DND-41 (cell line): Measurements from ENCODE around the gene PITPNM3.

Experiments
- ATAC-seq: fragments of 200-7000 bp; cut with Tn5 transposase; 3 replicates; pipeline ENCODE4 v1.9.1; 2021; ENCODE audit warnings: low read depth; ENCODE audit not compliant: insufficient read depth
- DNase-seq: peaks from one replicate; pipeline ENCODE4 v3.0.0-alpha.2; 2020
- H2AFZ ChIP-seq: 2 replicates; pipeline ENCODE4 v1.6.0; 2012; ENCODE audit warnings: low read depth, low read length
- H3K27ac ChIP-seq: 2 replicates; pipeline ENCODE4 v1.5.1; 2012; ENCODE audit warnings: low read length, inconsistent platforms
- H3K27me3 ChIP-seq: fragments of 200-600 bp; sonication (generic); 2 replicates; pipeline ENCODE4 v1.6.0; 2012; ENCODE audit warnings: low read length, mild to moderate bottlenecking, inconsistent platforms; ENCODE audit not compliant: insufficient read depth, poor library complexity
- H3K36me3 ChIP-seq: 2 replicates; pipeline ENCODE4 v1.5.1; 2012; ENCODE audit warnings: low read length, inconsistent platforms; ENCODE audit not compliant: insufficient read depth
- H3K4me1 ChIP-seq: 2 replicates; pipeline ENCODE4 v1.5.1; 2012; ENCODE audit warnings: mild to moderate bottlenecking, low read length; ENCODE audit not compliant: insufficient read depth
- H3K4me2 ChIP-seq: 2 replicates; pipeline ENCODE4 v1.6.0; 2012; ENCODE audit warnings: mild to moderate bottlenecking, moderate library complexity, low read length, inconsistent platforms; ENCODE audit not compliant: insufficient read depth
- H3K4me3 ChIP-seq, 2 experiments: fragments of 200-600 bp in 1 of 2; shearing (Covaris generic) in 1 of 2; 2 replicates each; pipeline ENCODE4 v1.5.1; 2012 to 2016; ENCODE audit warnings: inconsistent platforms in 2 of 2, low read length in 2 of 2, mild to moderate bottlenecking in 2 of 2, low read depth in 1 of 2, moderate library complexity in 1 of 2
- H3K79me2 ChIP-seq: 2 replicates; pipeline ENCODE4 v1.6.0; 2012; ENCODE audit warnings: low read length, inconsistent platforms; ENCODE audit not compliant: insufficient read depth
- H3K9ac ChIP-seq: 2 replicates; pipeline ENCODE4 v1.6.0; 2012; ENCODE audit warnings: low read depth, mild to moderate bottlenecking, inconsistent platforms, low read length, moderate library complexity
- H3K9me3 ChIP-seq: 2 replicates; pipeline ENCODE4 v1.5.1; 2012; ENCODE audit warnings: low read length, moderate library complexity, mild to moderate bottlenecking, inconsistent platforms; ENCODE audit not compliant: insufficient read depth, severe bottlenecking
- H4K20me1 ChIP-seq: 2 replicates; pipeline ENCODE4 v1.6.0; 2012; ENCODE audit warnings: low read length; ENCODE audit not compliant: insufficient read depth
- EZH2 ChIP-seq: IDR thresholded peaks from 3 replicates; pipeline ENCODE4 v1.6.1; 2012; ENCODE audit warnings: borderline replicate concordance, low read depth, mild to moderate bottlenecking, moderate library complexity, low read length, inconsistent platforms; ENCODE audit not compliant: severe bottlenecking
- TF ChIP-seq, protein P1 (sequence below): IDR thresholded peaks from 2 replicates; pipeline ENCODE4 v1.5.1; 2012; ENCODE audit warnings: borderline replicate concordance, low read length, moderate library complexity, mild to moderate bottlenecking; ENCODE audit not compliant: poor library complexity, severe bottlenecking; ENCODE audit errors: extremely low read depth

Gene PITPNM3

DNA sequence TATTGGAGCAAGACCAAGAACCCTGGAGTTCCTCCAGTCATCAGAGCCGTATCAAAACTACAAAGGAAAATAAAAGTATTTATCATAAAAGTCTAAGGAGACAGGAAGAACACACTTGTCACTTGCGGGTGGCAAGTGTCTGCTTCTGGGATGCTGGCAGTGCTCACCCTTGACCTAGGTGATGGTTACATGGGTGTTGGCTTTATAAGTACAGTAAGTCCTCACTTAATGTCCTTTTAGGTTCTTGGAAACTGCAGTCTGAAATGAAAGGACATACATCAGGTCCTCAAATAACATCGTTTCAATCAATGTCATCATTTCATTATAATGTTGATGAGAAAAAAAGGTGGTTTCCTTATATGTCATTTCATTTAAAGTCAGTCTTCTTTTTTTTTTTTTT, 118.4 kb downstream of the PITPNM3 start:
- Histone ChIP-seq H3K27ac (no peak overlapping the region), H3K36me3 (no peaks in the 10 kb centered on the region), H4K20me1 (no peaks in the 10 kb centered on the region; the same call in none of the 2 replicates), H3K4me3 (no peak overlapping the region), H3K9me3 (no peaks in the 10 kb centered on the region), H3K79me2 (no peaks in the 10 kb centered on the region), H3K27me3 (peaks cover 30% of the 10 kb centered on the region), H3K9ac (no peak overlapping the region), H3K4me2 (no peak overlapping the region), H3K4me1 (no peaks in the 10 kb centered on the region), H2AFZ (no peak overlapping the region)
- ATAC-seq, result no peak
- no peak for DNase-seq
- TF ChIP-seq EZH2, result no peak
- TF ChIP-seq, protein P1, sequence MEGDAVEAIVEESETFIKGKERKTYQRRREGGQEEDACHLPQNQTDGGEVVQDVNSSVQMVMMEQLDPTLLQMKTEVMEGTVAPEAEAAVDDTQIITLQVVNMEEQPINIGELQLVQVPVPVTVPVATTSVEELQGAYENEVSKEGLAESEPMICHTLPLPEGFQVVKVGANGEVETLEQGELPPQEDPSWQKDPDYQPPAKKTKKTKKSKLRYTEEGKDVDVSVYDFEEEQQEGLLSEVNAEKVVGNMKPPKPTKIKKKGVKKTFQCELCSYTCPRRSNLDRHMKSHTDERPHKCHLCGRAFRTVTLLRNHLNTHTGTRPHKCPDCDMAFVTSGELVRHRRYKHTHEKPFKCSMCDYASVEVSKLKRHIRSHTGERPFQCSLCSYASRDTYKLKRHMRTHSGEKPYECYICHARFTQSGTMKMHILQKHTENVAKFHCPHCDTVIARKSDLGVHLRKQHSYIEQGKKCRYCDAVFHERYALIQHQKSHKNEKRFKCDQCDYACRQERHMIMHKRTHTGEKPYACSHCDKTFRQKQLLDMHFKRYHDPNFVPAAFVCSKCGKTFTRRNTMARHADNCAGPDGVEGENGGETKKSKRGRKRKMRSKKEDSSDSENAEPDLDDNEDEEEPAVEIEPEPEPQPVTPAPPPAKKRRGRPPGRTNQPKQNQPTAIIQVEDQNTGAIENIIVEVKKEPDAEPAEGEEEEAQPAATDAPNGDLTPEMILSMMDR, result no peak

DNA sequence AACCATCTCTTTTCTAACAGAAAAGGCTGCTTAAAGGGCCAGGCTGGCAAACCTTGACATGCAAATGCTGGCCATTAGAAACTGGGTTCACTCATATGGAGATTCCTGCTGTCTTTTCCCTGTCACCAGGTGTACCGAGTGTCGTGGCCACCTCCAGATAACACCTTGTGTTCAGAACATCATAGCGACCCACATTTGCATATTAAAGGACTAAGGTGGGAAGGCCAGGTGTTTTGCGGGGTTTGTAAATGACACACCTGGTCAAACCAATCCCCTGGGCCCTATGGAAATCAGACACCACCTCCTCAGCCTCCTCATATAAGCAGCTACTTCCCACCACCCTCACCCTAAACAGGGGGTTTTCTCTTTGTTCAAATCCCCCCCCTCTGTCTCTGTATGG, 118.9 kb downstream of the PITPNM3 start:
- Histone ChIP-seq H3K4me3 (no peak overlapping the region), H4K20me1 (no peaks in the 10 kb centered on the region; the same call in none of the 2 replicates), H3K4me1 (no peaks in the 10 kb centered on the region), H3K9me3 (no peaks in the 10 kb centered on the region), H3K27me3 (peaks cover 30% of the 10 kb centered on the region), H3K36me3 (no peaks in the 10 kb centered on the region), H3K4me2 (no peak overlapping the region), H3K27ac (no peak overlapping the region), H2AFZ (no peak overlapping the region), H3K79me2 (no peaks in the 10 kb centered on the region), H3K9ac (no peak overlapping the region)
- DNase-seq (no peak), ATAC-seq (no peak)
- TF ChIP-seq, protein P1, result no peak
- TF ChIP-seq EZH2, result no peak

DNA sequence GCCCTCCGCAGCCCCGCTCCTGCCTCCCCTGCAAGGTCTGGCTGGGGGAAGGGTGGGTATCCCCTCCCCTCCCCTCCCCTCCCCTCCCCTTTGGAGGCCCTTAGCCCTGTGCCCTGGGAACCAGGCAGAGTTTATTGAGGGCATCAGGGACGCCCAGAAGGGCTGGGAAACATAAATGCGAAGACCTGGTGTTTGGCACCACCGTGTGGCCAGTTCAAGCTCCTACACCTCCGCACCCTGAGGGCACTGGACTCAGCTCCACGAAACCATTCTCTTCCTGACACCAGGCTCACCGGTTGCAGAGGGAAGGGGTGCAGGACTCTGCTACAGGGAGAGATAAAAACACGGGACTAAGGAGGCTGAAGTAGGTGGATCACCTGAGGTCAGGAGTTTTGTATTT, 120.4 kb downstream of the PITPNM3 start:
- Histone ChIP-seq H3K36me3 (no peaks in the 10 kb centered on the region), H3K9me3 (no peaks in the 10 kb centered on the region), H2AFZ (no peak overlapping the region), H3K27ac (no peak overlapping the region), H3K27me3 (peaks cover 26% of the 10 kb centered on the region), H3K4me2 (no peak overlapping the region), H3K79me2 (no peaks in the 10 kb centered on the region), H3K4me1 (no peaks in the 10 kb centered on the region), H3K9ac (no peak overlapping the region), H4K20me1 (no peaks in the 10 kb centered on the region; the same call in none of the 2 replicates), H3K4me3 (no peak overlapping the region)
- DNase-seq (peak; percentile 71), ATAC-seq (peak; percentile 98)
- no peak for TF ChIP-seq EZH2
- TF ChIP-seq, protein P1, result peak; percentile 93

DNA sequence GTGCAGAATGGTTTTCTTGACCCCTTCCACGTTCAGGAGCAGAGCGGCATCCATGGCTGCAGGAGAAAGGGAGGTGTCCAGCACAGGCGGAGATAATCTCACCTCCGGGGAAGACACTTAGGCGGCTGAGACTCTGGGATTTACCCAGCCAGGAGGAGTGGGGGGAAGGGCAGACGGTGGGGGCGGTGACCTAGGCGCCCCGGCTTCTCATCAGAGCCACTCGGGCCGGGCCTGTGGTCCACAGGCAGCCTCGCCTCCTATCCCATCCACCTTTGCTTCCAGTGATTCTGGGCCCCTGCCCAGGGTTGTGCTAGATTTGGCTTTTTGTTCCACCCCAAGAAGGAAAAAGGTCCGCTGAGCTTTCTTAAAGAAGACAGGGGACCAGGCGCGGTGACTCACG, 121.3 kb downstream of the PITPNM3 start, which contains the start of gene AIPL1:
TSS of gene AIPL1 (minus strand) at position 71 of the 400 bp plus-strand sequence. CDS start at position 54, 17 bp downstream.
- Histone ChIP-seq H2AFZ (no peak within 1 kb of the TSS), H3K27me3 (peaks cover 25% of the 10 kb centered on the region)

More for the DNA sequence above, 121.3 kb downstream of the PITPNM3 start, which contains the start of gene AIPL1:
- Histone ChIP-seq H3K27ac (no peak within 1 kb of the TSS), H3K79me2 (no peaks in the 10 kb centered on the region), H3K4me3 (no peak within 1 kb of the TSS), H3K36me3 (no peaks in the 10 kb centered on the region), H3K9me3 (peaks cover 3% of the 10 kb centered on the region), H4K20me1 (no peaks in the 10 kb centered on the region; the same call in none of the 2 replicates), H3K4me1 (no peaks in the 10 kb centered on the region), H3K9ac (no peak within 1 kb of the TSS), H3K4me2 (no peak within 1 kb of the TSS)
- no peak for TF ChIP-seq EZH2
- TF ChIP-seq, protein P1, result no peak
- DNase-seq, result no peak
- no peak for ATAC-seq
